Right atrium auricular region (tissue), 2 donors: ENCODE data around the gene CLRN2. TPM values are rescaled to one million over a fixed set of nuclear protein-coding genes. Genes with fewer than 3 reads are reported as not detected.

ENCODE experiments used
- DNase-seq: peaks from one replicate; pipeline ENCODE4 v3.0.0-alpha.2; 2019; ENCODE audit warnings: low spot score
- H3K27ac ChIP-seq, 2 donors: fragments of 200-600 bp; sonication (generic); 1 replicate in 1 of 2; 2 replicates in 1 of 2; pipeline ENCODE4 v1.5.1; 2016 to 2019
- H3K27me3 ChIP-seq, 2 donors: fragments of 200-600 bp; sonication (generic); one replicate each; pipeline versions ENCODE4 v1.5.1 to v1.6.0; 2017 to 2019
- H3K36me3 ChIP-seq: fragments of 200-600 bp; sonication (generic); one replicate; pipeline ENCODE4 v1.5.1; 2016
- H3K4me1 ChIP-seq, 2 donors: fragments of 200-600 bp; sonication (generic); one replicate each; pipeline versions ENCODE4 v1.5.1 to v1.6.0; 2017 to 2019
- H3K4me3 ChIP-seq, 2 donors: fragments of 200-600 bp; sonication (generic); 1 replicate in 1 of 2; 2 replicates in 1 of 2; pipeline ENCODE4 v1.5.1; 2017 to 2019; ENCODE audit warnings: mild to moderate bottlenecking in 1 of 2, moderate library complexity in 1 of 2
- H3K9me3 ChIP-seq, 2 donors: fragments of 200-600 bp; sonication (generic); one replicate each; pipeline ENCODE4 v1.5.1; 2019
- CTCF ChIP-seq, 2 donors: fragments of 200-600 bp; sonication (generic); IDR thresholded peaks; one replicate each; pipeline ENCODE4 v1.5.1; 2019; ENCODE audit warnings: antibody characterized with exemption in 2 of 2
- total RNA-seq, 2 donors: library from RNA; depleted of rRNA; stranded (reverse); fragments of >200 nt; gene quantifications; one replicate each; pipeline ENCODE4 v1.1.0, GENCODE V29; 2016

The CLRN2 gene
- total RNA-seq = not detected

- H3K9me3 ChIP-seq = no peaks in the 10 kb centered on the region
- H3K27me3 ChIP-seq = no peaks in the 10 kb centered on the region
- TF ChIP-seq CTCF (IDR thresholded peaks at IDR 0.05) = no peak
- H3K27ac ChIP-seq = no peak within 1 kb of the TSS
- DNase-seq = no peak
- H3K4me3 ChIP-seq = no peak within 1 kb of the TSS
- peaks cover 0 to 18% of the 10 kb centered on the region in 2 donors for H3K4me1 ChIP-seq
- no peaks in the 10 kb centered on the region for H3K36me3 ChIP-seq
Observed at GRCh38 chr4:17514865-17515264, at the start of gene CLRN2. Gene CLRN2 (plus strand): TSS chr4:17515165. CDS start chr4:17515267, 102 bp downstream.

- Histone ChIP-seq H3K27me3 (no peaks in the 10 kb centered on the region), H3K9me3 (no peaks in the 10 kb centered on the region), H3K4me3 (no peak overlapping the region), H3K4me1 (peaks cover 0 to 9% of the 10 kb centered on the region in 2 donors), H3K27ac (no peak overlapping the region), H3K36me3 (no peaks in the 10 kb centered on the region)
- peak; percentile 60 to 69 for TF ChIP-seq CTCF (IDR thresholded peaks at IDR 0.05)
- no peak for DNase-seq
Observed at GRCh38 chr4:17468619-17469221, 46.2 kb upstream of the CLRN2 start.

- H3K27ac ChIP-seq = no peak overlapping the region
- no peaks in the 10 kb centered on the region for H3K9me3 ChIP-seq
- no peak overlapping the region for H3K4me3 ChIP-seq
- H3K36me3 ChIP-seq = no peaks in the 10 kb centered on the region
- TF ChIP-seq CTCF (IDR thresholded peaks at IDR 0.05) = no peak
- no peaks in the 10 kb centered on the region for H3K27me3 ChIP-seq
- H3K4me1 ChIP-seq = peaks cover 0 to 9% of the 10 kb centered on the region in 2 donors
- no peak for DNase-seq
Observed at GRCh38 chr4:17469931-17470674, 44.9 kb upstream of the CLRN2 start.

GRCh38 chr4:17475481-17475880 lies 39.5 kb upstream of the CLRN2 start:
- Histone ChIP-seq H3K9me3 (peaks cover 0 to 7% of the 10 kb centered on the region in 2 donors), H3K27me3 (no peaks in the 10 kb centered on the region), H3K27ac (no peak overlapping the region), H3K4me1 (peaks cover 0 to 2% of the 10 kb centered on the region in 2 donors), H3K4me3 (no peak overlapping the region), H3K36me3 (no peaks in the 10 kb centered on the region)
- DNase-seq = no peak
- TF ChIP-seq CTCF (IDR thresholded peaks at IDR 0.05) = no peak

- no peak for DNase-seq
- Histone ChIP-seq H3K36me3 (no peaks in the 10 kb centered on the region), H3K27ac (no peak overlapping the region), H3K9me3 (peaks cover 0 to 8% of the 10 kb centered on the region in 2 donors), H3K27me3 (no peaks in the 10 kb centered on the region), H3K4me3 (no peak overlapping the region), H3K4me1 (no peaks in the 10 kb centered on the region)
- no peak for TF ChIP-seq CTCF (IDR thresholded peaks at IDR 0.05)
Observed at GRCh38 chr4:17476853-17477252, 38.1 kb upstream of the CLRN2 start.
